Ascending aorta (tissue), 2 donors: ENCODE results near the gene MACF1. TPM values are rescaled to one million over a fixed set of nuclear protein-coding genes. Genes with fewer than 3 reads are reported as not detected.

Source experiments
- DNase-seq, 2 donors: peaks; one replicate each; pipeline ENCODE4 v3.0.0-alpha.2; 2019; ENCODE audit warnings: low spot score in 2 of 2
- H3K27ac ChIP-seq, 2 donors: fragments of 200-600 bp; sonication (generic); one replicate each; pipeline ENCODE4 v1.5.1; 2016 to 2017; ENCODE audit warnings: mild to moderate bottlenecking in 1 of 2
- H3K27me3 ChIP-seq: fragments of 200-600 bp; sonication (generic); one replicate; pipeline ENCODE4 v1.5.1; 2017
- H3K36me3 ChIP-seq, 2 donors: fragments of 200-600 bp; sonication (generic); one replicate each; pipeline ENCODE4 v1.5.1; 2016
- H3K4me1 ChIP-seq, 2 donors: fragments of 200-600 bp; sonication (generic); one replicate each; pipeline ENCODE4 v1.5.1; 2016 to 2017; ENCODE audit warnings: mild to moderate bottlenecking in 1 of 2
- H3K4me3 ChIP-seq, 2 donors: fragments of 200-600 bp; sonication (generic); one replicate each; pipeline ENCODE4 v1.5.1; 2016 to 2017; ENCODE audit warnings: mild to moderate bottlenecking in 1 of 2
- H3K9me3 ChIP-seq, 2 donors: fragments of 200-600 bp; sonication (generic); one replicate each; pipeline ENCODE4 v1.5.1; 2016
- intact Hi-C: fragments of 100-400 bp; cut with DNase I; formaldehyde crosslinking; loops from one replicate; pipeline ENCODE4 v1.15.1; 2023
- total RNA-seq: library from RNA; depleted of rRNA; stranded (reverse); fragments of >200 nt; gene quantifications from one replicate; pipeline ENCODE4 v1.1.0, GENCODE V29; 2016
- TF ChIP-seq, protein P1 (sequence below), 3 experiments: fragments of 200-600 bp in 2 of 3; fragments of 450-650 bp in 1 of 3; sonication (generic) in 2 of 3; IDR thresholded peaks; one replicate each; pipeline ENCODE4 v1.5.1; 2016 to 2019; ENCODE audit warnings: antibody characterized with exemption in 3 of 3, mild to moderate bottlenecking in 1 of 3, moderate library complexity in 1 of 3

MACF1 gene
- total RNA-seq, 1 donor from 2014 or later: 279 TPM

DNA sequence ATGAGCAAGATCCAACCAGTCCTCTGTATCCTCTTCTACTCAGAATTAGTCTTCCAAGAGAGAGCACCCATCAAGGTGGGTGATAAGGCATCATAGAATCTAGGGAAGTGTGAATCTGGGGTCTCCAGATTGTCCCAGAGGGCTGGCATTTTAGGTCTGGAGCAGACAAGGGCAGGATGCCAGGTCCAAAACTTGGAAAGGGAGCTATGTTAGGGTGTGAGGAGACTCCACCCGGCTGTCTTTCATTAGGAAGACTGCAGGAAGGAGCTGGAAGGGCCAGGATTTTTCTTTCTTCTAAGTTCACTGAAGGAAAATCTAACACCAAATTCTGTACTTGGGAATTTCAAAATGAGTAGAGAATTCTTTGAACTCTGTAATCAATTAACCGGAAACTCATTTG lies 200.9 kb downstream of the MACF1 start:
- Histone ChIP-seq H3K9me3 (no peaks in the 10 kb centered on the region), H3K4me1 (peaks cover 5 to 36% of the 10 kb centered on the region in 2 donors), H3K4me3 (no peak overlapping the region), H3K36me3 (no peaks in the 10 kb centered on the region), H3K27ac (peak overlapping the region; percentile 96 to 97), H3K27me3 (no peaks in the 10 kb centered on the region)
- TF ChIP-seq, protein P1, sequence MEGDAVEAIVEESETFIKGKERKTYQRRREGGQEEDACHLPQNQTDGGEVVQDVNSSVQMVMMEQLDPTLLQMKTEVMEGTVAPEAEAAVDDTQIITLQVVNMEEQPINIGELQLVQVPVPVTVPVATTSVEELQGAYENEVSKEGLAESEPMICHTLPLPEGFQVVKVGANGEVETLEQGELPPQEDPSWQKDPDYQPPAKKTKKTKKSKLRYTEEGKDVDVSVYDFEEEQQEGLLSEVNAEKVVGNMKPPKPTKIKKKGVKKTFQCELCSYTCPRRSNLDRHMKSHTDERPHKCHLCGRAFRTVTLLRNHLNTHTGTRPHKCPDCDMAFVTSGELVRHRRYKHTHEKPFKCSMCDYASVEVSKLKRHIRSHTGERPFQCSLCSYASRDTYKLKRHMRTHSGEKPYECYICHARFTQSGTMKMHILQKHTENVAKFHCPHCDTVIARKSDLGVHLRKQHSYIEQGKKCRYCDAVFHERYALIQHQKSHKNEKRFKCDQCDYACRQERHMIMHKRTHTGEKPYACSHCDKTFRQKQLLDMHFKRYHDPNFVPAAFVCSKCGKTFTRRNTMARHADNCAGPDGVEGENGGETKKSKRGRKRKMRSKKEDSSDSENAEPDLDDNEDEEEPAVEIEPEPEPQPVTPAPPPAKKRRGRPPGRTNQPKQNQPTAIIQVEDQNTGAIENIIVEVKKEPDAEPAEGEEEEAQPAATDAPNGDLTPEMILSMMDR (IDR thresholded peaks at IDR 0.05): no peak
- intact Hi-C loops: loop anchor here (5.0 kb wide), 1 partner anchor 213 kb away; no protein-coding TSS in a partner anchor
- no peak for DNase-seq

- Histone ChIP-seq H3K4me1 (peaks cover 9 to 45% of the 10 kb centered on the region in 2 donors), H3K9me3 (no peaks in the 10 kb centered on the region), H3K27me3 (no peaks in the 10 kb centered on the region), H3K27ac (peak overlapping the region; percentile 96 to 97), H3K4me3 (peak overlapping the region in 1 of 2 donors; percentile 76), H3K36me3 (no peaks in the 10 kb centered on the region)
- no peak for DNase-seq
- TF ChIP-seq, protein P1 (IDR thresholded peaks at IDR 0.05): no peak
- intact Hi-C loops: loop anchor here (5.0 kb wide), 1 partner anchor 214 kb away; no protein-coding TSS in a partner anchor
Measured at GRCh38 chr1:39406533-39407450, 202.3 kb downstream of the MACF1 start.

GRCh38 chr1:39407510-39407895 lies 203.0 kb downstream of the MACF1 start:
- H3K4me1 ChIP-seq: peaks cover 9 to 47% of the 10 kb centered on the region in 2 donors
- intact Hi-C loops: loop anchor here (5.0 kb wide), 1 partner anchor 215 kb away; no protein-coding TSS in a partner anchor

DNA sequence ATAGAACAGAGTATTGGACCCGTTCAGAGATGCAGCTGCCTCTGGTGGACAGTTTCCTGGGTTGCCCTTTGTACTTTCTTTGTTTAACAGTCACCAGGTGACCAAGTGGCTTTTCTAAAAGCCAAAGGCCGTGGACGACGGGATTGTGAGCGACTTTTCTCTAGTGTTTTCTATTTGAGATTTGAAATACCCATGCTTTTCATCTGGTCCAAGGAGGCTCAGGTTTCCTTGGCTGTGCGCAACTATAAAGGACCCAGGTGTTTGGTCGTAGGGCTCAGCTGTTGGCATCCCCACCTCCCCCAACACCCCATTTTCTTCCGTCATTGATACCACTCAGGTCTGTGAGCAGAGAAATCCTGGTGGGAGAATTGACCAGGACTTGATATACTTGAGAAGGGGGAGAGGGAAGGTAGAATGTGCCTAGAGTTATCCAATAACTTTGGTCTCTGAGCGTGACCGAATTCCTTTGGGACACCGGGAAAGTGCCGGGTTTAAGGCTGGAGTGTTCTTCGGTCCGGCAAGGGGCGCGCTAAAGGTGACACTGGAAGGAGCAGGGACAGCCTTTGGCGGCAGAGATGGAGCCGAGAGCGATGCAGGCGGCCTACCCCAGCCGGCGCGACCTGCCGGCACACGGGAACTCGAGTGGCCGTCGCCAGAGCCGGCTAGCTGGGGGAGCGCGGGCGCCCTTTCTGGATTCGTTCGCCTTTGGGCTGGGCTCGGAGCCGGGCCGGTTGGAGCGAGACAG lies 203.6 kb downstream of the MACF1 start:
- H3K36me3 ChIP-seq: no peaks in the 10 kb centered on the region
- intact Hi-C loops: loop anchor here (1.0 to 5.0 kb wide), 3 partner anchors 10 to 216 kb away; no protein-coding TSS in a partner anchor
- DNase-seq: no peak
- peak overlapping the region; percentile 96 to 97 for H3K27ac ChIP-seq
- H3K4me3 ChIP-seq: peak overlapping the region; percentile 76 to 84
- TF ChIP-seq, protein P1 (IDR thresholded peaks at IDR 0.05): no peak
- no peaks in the 10 kb centered on the region for H3K27me3 ChIP-seq
- H3K4me1 ChIP-seq: peaks cover 9 to 53% of the 10 kb centered on the region in 2 donors
- no peaks in the 10 kb centered on the region for H3K9me3 ChIP-seq

More at GRCh38 chr1:39407510-39407895, 203.0 kb downstream of the MACF1 start:
- TF ChIP-seq, protein P1 (IDR thresholded peaks at IDR 0.05): no peak
- Histone ChIP-seq H3K27ac (peak overlapping the region; percentile 96 to 97), H3K36me3 (no peaks in the 10 kb centered on the region), H3K9me3 (no peaks in the 10 kb centered on the region), H3K27me3 (no peaks in the 10 kb centered on the region), H3K4me3 (peak overlapping the region in 1 of 2 donors; percentile 76)
- DNase-seq: no peak

DNA sequence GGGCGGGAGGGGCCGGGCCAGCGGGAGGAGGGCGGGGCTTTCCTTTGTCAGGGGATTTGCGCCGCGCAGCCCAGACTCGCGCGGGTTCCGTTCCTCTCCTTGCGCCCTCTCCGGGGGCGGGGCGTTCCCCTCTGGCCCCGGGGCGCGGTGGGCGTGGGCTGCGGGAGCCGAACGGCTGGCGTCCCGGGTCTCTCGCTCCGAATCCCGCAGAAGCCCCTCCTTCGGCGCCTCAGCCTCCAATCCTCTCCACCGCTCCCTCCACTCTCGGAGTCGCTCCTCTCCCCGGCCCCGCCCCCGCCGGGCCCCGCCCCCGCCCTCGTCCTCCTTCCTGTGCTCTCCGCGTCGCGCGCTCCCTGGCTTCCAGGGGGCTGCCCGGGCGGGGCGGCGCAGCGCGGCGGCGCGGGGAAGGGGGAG lies 204.2 kb downstream of the MACF1 start:
- peaks cover 10 to 56% of the 10 kb centered on the region in 2 donors for H3K4me1 ChIP-seq
- H3K9me3 ChIP-seq: no peaks in the 10 kb centered on the region
- TF ChIP-seq, protein P1 (IDR thresholded peaks at IDR 0.05): no peak
- H3K36me3 ChIP-seq: no peaks in the 10 kb centered on the region
- DNase-seq: peak; percentile 91 to 98
- H3K27ac ChIP-seq: peak overlapping the region; percentile 96 to 97
- H3K4me3 ChIP-seq: peak overlapping the region; percentile 76 to 84
- intact Hi-C loops: loop anchor here (1.0 to 5.0 kb wide), 3 partner anchors 10 to 216 kb away; no protein-coding TSS in a partner anchor
- H3K27me3 ChIP-seq: no peaks in the 10 kb centered on the region
